ENCODE results near the gene MTURN.

The MTURN gene

DNA sequence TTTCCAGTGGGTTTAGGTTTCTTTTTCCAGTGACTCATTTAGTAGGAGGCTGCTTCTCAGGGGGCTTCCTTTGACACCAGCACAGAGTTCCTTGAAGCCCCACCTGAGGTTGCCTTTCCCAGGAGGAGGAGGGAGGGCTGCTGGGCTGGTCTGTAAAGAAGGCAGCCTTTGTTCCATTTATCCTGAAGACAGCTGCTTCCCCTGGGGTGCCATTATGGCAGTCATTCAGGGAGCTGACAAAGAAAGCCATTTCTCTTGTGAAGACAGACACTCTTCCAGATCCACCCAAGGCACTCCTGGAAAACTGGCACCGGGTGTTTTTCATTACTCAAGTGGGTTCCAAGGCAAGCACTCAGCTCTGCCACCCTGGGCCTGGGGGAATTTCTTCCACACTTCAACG, 54.0 kb downstream of the MTURN start:
- TF ChIP-seq, protein P1, sequence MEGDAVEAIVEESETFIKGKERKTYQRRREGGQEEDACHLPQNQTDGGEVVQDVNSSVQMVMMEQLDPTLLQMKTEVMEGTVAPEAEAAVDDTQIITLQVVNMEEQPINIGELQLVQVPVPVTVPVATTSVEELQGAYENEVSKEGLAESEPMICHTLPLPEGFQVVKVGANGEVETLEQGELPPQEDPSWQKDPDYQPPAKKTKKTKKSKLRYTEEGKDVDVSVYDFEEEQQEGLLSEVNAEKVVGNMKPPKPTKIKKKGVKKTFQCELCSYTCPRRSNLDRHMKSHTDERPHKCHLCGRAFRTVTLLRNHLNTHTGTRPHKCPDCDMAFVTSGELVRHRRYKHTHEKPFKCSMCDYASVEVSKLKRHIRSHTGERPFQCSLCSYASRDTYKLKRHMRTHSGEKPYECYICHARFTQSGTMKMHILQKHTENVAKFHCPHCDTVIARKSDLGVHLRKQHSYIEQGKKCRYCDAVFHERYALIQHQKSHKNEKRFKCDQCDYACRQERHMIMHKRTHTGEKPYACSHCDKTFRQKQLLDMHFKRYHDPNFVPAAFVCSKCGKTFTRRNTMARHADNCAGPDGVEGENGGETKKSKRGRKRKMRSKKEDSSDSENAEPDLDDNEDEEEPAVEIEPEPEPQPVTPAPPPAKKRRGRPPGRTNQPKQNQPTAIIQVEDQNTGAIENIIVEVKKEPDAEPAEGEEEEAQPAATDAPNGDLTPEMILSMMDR (IDR thresholded peaks at IDR 0.05; ENCODE audit: low read length, missing control alignments), result no peak
- no peak overlapping the region for H3K4me3 ChIP-seq (replicated peaks; ENCODE audit: low read depth, low read length)
- no peak for DNase-seq (ENCODE audit: low read depth)

DNA sequence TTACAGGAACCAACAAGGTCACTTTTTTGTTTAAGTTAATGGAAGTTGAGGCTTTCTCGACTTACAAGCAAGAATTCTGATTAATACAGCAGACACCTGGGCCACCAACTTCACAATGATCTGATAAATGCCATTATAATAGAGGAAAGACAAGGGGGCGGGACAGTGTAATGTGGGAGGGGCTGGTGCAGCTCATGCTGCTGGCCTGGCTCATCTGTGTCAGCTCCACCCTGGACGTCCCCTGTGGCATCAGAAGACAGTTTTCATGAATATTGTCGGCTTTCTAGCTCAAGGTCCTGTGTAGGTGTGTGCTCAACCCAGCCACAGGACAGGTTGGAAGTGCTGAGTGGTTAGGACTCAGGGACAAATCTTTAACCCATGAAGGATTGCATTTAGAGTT, 57.0 kb downstream of the MTURN start:
- TF ChIP-seq, protein P1 (IDR thresholded peaks at IDR 0.05; ENCODE audit: low read length, missing control alignments), result no peak
- no peak overlapping the region for H3K4me3 ChIP-seq (replicated peaks; ENCODE audit: low read depth, low read length)
- no peak for DNase-seq (ENCODE audit: low read depth)

DNA sequence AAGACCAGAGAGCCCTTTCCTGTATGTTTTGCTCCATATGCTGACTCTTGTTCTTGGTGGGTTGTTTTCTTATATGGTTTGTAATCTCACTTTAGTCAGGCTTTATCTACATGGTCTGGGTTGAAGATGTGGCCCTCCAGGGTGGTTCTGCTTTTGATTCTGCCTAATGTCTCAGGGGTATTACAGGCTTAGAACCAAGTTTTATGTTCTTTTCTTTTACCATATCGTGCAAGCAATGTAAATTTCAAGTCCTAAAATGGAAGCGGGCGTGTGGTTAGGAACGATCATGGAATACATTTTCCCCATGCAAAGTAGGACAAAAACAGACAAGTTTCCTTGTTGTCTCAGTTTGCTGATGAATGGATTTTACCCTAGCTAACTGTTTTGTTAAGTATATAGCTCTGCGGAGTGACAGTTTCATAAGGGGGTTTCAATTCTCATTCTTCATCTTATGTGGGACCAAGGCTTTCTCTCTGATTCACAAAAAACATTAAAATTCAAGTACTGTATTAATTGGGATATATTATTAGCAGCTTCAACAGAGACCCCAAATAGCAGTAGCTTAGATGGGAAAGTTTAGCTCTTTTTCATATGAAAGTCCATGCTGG, 58.7 kb downstream of the MTURN start:
- DNase-seq (ENCODE audit: low read depth), result no peak

DNA sequence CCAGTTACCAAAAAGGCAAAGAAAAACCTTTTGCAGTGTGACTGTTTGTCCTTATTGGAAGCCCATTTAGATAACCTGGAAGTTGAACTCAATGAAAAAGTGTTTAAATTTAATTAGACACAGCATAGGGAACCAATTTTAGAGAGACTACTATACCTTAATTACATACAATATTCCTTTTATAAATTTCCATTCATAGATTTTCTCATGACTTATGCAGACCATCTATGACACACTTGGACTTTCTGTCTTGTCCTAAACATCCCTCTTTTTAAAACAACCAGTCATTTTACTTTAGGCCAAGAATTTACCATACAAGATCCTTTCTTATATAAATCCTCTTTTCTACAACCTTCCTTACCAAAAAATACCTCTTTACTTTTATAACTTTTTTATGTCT, 61.6 kb downstream of the MTURN start:
- no peak for DNase-seq (ENCODE audit: low read depth)
- TF ChIP-seq, protein P1 (IDR thresholded peaks at IDR 0.05; ENCODE audit: low read length, missing control alignments), result no peak
- H3K4me3 ChIP-seq (replicated peaks; ENCODE audit: low read depth, low read length), result no peak overlapping the region

More for the DNA sequence above, 58.7 kb downstream of the MTURN start:
- TF ChIP-seq, protein P1 (IDR thresholded peaks at IDR 0.05; ENCODE audit: low read length, missing control alignments), result no peak
- no peak overlapping the region for H3K4me3 ChIP-seq (replicated peaks; ENCODE audit: low read depth, low read length)

DNA sequence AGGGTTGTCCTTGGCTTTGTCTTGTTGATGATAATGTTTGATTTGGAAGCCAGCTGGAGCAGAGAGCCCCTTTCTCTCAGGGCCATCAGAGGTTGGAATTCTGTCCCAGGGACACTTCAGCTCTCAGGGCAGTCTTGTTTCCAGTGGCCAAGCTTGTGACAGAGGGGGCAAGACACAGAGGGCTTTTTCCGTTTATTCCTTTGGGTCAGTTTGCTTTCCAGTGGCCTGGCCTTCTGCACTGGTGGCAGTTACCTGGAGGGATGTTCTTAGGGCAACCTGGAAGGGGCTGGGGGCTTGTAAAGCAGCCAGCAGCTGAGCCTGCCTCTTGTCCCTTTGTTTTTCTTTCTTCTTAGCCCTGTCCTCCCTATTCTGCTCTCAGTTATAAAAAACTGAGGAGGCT, 62.7 kb downstream of the MTURN start:
- TF ChIP-seq, protein P1 (IDR thresholded peaks at IDR 0.05; ENCODE audit: low read length, missing control alignments), result no peak
- DNase-seq (ENCODE audit: low read depth), result no peak
- no peak overlapping the region for H3K4me3 ChIP-seq (replicated peaks; ENCODE audit: low read depth, low read length)

DNA sequence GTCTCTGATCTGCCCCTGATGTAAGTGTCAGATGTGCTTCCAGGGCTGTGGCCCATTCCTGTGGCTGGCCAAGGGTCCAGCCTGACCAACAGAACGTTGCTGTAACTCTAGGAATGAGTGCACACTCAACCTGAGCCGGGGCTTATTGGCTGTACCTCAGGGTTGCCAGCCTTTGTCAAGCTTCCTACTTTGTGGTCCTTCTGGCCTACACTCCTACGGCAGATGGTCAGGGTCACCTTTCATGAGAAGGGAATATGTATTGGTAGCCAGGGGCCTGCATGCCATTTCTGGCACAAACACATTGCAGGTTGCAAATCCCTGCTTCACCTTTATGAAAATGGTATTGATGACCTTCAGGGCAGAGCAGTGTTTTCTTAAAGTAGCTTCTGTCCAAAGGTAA, 64.5 kb downstream of the MTURN start:
- H3K4me3 ChIP-seq (replicated peaks; ENCODE audit: low read depth, low read length), result no peak overlapping the region
- no peak for DNase-seq (ENCODE audit: low read depth)
- TF ChIP-seq, protein P1 (IDR thresholded peaks at IDR 0.05; ENCODE audit: low read length, missing control alignments), result no peak

DNA sequence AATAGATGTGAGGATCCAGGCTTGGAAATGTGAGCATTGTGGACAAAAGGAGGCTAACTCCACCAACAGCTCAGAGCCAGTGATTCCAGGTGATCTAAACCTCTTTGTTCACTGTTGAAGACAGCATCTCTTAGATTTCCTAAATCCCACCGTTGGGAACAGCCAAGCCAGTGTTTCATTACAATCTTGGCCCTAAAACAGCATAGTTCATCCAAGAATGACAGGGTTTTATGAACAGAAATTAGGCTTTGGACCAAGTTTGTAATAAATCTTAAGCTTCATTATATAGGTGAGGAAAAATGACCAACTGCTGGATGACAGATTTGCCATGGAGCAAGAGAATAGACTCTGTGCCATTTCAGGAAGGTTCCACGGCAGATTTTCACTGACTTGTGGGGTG, 65.8 kb downstream of the MTURN start:
- TF ChIP-seq, protein P1 (IDR thresholded peaks at IDR 0.05; ENCODE audit: low read length, missing control alignments), result no peak
- no peak for DNase-seq (ENCODE audit: low read depth)
- no peak overlapping the region for H3K4me3 ChIP-seq (replicated peaks; ENCODE audit: low read depth, low read length)

Data from fibroblast of pulmonary artery (primary cell).